Measurements from ENCODE around the gene PRR20G.

The PRR20G gene

GRCh38 chr3:127258733-127259132 is 29.1 kb downstream of the PRR20G start:
- ChIA-PET CTCF (interaction anchor here (0.8 kb wide), 1 partner anchor 579 kb away, joined by 3 read pairs; no protein-coding TSS in a partner anchor), POLR2A (no interaction called here)
- Histone ChIP-seq H3K4me1 (ENCODE audit: control insufficient read depth, insufficient read depth, low read length) (no peaks in the 10 kb centered on the region), H3K9me3 (ENCODE audit: control insufficient read depth, insufficient read depth, low read depth, low read length) (no peaks in the 10 kb centered on the region), H3K4me3 (ENCODE audit: low read depth, low read length) (no peak overlapping the region), H3K36me3 (ENCODE audit: control insufficient read depth in 2 of 2, insufficient read depth in 1 of 2, low read length in 2 of 2) (no peaks in the 10 kb centered on the region), H3K27ac (ENCODE audit: extremely low read depth, low read depth, low read length) (no peak overlapping the region)
- TF ChIP-seq ZSCAN4 (tag by site-specific recombination; IDR thresholded peaks at IDR 0.05), result no peak
- no peak for TF ChIP-seq KLF17 (tag by site-specific recombination; IDR thresholded peaks at IDR 0.05)
- TF ChIP-seq ZNF114 (tag by site-specific recombination; IDR thresholded peaks at IDR 0.05), result no peak
- TF ChIP-seq ZNF645 (tag by site-specific recombination; IDR thresholded peaks at IDR 0.05), result no peak

- H3K4me3 ChIP-seq (ENCODE audit: low read depth, low read length), result no peak overlapping the region
- H3K9me3 ChIP-seq (ENCODE audit: control insufficient read depth, insufficient read depth, low read depth, low read length), result no peaks in the 10 kb centered on the region
- no peak overlapping the region for H3K27ac ChIP-seq (ENCODE audit: extremely low read depth, low read depth, low read length)
- ChIA-PET CTCF (no interaction called here), POLR2A (no interaction called here)
- no peaks in the 10 kb centered on the region for H3K36me3 ChIP-seq (ENCODE audit: control insufficient read depth in 2 of 2, insufficient read depth in 1 of 2, low read length in 2 of 2)
- H3K4me1 ChIP-seq (ENCODE audit: control insufficient read depth, insufficient read depth, low read length), result no peaks in the 10 kb centered on the region
- TF ChIP-seq ZNF24 (tag by site-specific recombination; IDR thresholded peaks at IDR 0.05) (no peak), ZNF155 (tag by site-specific recombination; IDR thresholded peaks at IDR 0.05) (no peak)
Measured at GRCh38 chr3:127257351-127257750, 30.5 kb downstream of the PRR20G start.

GRCh38 chr3:127256733-127257271 is 31.0 kb downstream of the PRR20G start:
- H3K36me3 ChIP-seq (ENCODE audit: control insufficient read depth in 2 of 2, insufficient read depth in 1 of 2, low read length in 2 of 2), result no peaks in the 10 kb centered on the region
- CTCF ChIA-PET, result no interaction called here
- no peak overlapping the region for H3K4me3 ChIP-seq (ENCODE audit: low read depth, low read length)
- POLR2A ChIA-PET, result no interaction called here
- no peak overlapping the region for H3K27ac ChIP-seq (ENCODE audit: extremely low read depth, low read depth, low read length)
- H3K4me1 ChIP-seq (ENCODE audit: control insufficient read depth, insufficient read depth, low read length), result no peaks in the 10 kb centered on the region
- no peak for TF ChIP-seq ZNF354C (tag by site-specific recombination; IDR thresholded peaks at IDR 0.05; ENCODE audit: borderline replicate concordance, low read depth)
- no peak for TF ChIP-seq ZSCAN23 (tag by site-specific recombination; IDR thresholded peaks at IDR 0.05)
- TF ChIP-seq HIC1 (tag by site-specific recombination; IDR thresholded peaks at IDR 0.05), result no peak
- TF ChIP-seq ZBTB6 (tag by site-specific recombination; IDR thresholded peaks at IDR 0.05), result no peak
- TF ChIP-seq ZNF529 (tag by site-specific recombination; IDR thresholded peaks at IDR 0.05; ENCODE audit: insufficient replicate concordance), result no peak
- TF ChIP-seq ZNF571 (tag by site-specific recombination; IDR thresholded peaks at IDR 0.05), result no peak
- no peak for TF ChIP-seq ZNF24 (tag by site-specific recombination; IDR thresholded peaks at IDR 0.05)
- TF ChIP-seq ZNF335 (tag by site-specific recombination; conservative IDR thresholded peaks at IDR 0.05), result no peak
- no peak for TF ChIP-seq ZNF202 (tag by site-specific recombination; IDR thresholded peaks at IDR 0.05; ENCODE audit: borderline replicate concordance)
- no peaks in the 10 kb centered on the region for H3K9me3 ChIP-seq (ENCODE audit: control insufficient read depth, insufficient read depth, low read depth, low read length)
